Neuron (in vitro differentiated cells): ENCODE data around the gene WNT11.
A peak's percentile ranks its signal among the peaks of the same experiment; 100 is the strongest.

Experiments used
- H2AFZ ChIP-seq: one replicate; pipeline ENCODE4 v1.6.1; 2013; ENCODE audit warnings: low read depth, mild to moderate bottlenecking, inconsistent platforms, low read length, moderate library complexity
- H3K27me3 ChIP-seq: one replicate; pipeline ENCODE4 v1.6.1; 2013; ENCODE audit warnings: low read length; ENCODE audit not compliant: insufficient read depth
- H3K36me3 ChIP-seq: one replicate; pipeline ENCODE4 v1.6.1; 2013; ENCODE audit warnings: low read length; ENCODE audit not compliant: insufficient read depth
- H3K4me1 ChIP-seq: one replicate; pipeline ENCODE4 v1.6.1; 2013; ENCODE audit warnings: low read length; ENCODE audit not compliant: insufficient read depth
- H3K4me3 ChIP-seq: 2 replicates; pipeline ENCODE4 v1.5.1; 2013; ENCODE audit warnings: mild to moderate bottlenecking, low read length, moderate library complexity
- H3K9me3 ChIP-seq: one replicate; pipeline ENCODE4 v1.6.1; 2013; ENCODE audit warnings: low read length

WNT11 gene

GRCh38 chr11:76197941-76198640 lies 8.2 kb downstream of the WNT11 start:
- no peaks in the 10 kb centered on the region for H3K4me1 ChIP-seq

DNA sequence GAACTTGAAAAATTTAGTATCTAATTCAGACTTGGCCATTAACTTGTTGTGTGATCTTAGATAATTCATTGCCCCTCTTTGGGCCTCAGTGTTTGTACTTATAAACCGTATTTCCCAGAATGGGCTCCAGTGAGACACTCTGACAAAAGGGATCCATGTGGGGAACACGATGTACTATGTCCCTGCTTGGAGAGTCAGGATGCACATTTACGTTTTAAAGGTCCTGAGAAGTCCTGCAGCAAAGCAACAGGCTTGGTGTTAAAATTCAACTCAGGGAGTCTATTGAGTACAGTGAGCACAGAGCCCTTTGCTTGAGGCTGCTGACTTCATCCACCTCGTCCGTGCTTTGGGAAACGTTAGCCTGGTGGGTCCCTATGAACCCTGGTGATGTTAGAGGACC lies 9.0 kb downstream of the WNT11 start:
- H3K9me3 ChIP-seq = no peaks in the 10 kb centered on the region
- H3K27me3 ChIP-seq = peaks cover 11% of the 10 kb centered on the region
- no peak overlapping the region for H2AFZ ChIP-seq
- no peaks in the 10 kb centered on the region for H3K4me1 ChIP-seq
- H3K4me3 ChIP-seq = no peak overlapping the region
- H3K36me3 ChIP-seq = no peaks in the 10 kb centered on the region

More at GRCh38 chr11:76197941-76198640, 8.2 kb downstream of the WNT11 start:
- no peaks in the 10 kb centered on the region for H3K9me3 ChIP-seq
- no peak overlapping the region for H2AFZ ChIP-seq
- H3K36me3 ChIP-seq = no peaks in the 10 kb centered on the region
- H3K27me3 ChIP-seq = peaks cover 12% of the 10 kb centered on the region
- H3K4me3 ChIP-seq = no peak overlapping the region

DNA sequence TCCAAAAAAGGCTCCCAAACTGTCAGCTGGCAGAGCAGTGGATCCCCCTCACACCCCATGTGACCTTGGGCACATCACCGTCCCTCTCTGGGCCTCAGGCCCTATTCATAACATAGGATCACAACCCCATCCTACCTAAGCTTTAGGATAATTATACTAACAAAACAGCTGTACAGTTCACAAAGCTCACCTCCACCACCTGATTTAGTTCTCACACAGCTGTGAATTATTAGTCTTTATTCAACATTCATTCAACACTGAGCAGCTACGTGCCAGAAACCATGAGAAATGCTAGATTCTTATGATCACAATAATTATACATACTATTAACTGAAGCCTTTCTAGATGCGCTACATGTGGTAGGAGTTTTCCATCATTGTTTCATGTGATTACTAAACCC lies 9.5 kb downstream of the WNT11 start:
- H3K27me3 ChIP-seq = peaks cover 8% of the 10 kb centered on the region
- H3K4me3 ChIP-seq = no peak overlapping the region
- H3K9me3 ChIP-seq = no peaks in the 10 kb centered on the region
- H3K4me1 ChIP-seq = no peaks in the 10 kb centered on the region
- no peak overlapping the region for H2AFZ ChIP-seq
- H3K36me3 ChIP-seq = no peaks in the 10 kb centered on the region

DNA sequence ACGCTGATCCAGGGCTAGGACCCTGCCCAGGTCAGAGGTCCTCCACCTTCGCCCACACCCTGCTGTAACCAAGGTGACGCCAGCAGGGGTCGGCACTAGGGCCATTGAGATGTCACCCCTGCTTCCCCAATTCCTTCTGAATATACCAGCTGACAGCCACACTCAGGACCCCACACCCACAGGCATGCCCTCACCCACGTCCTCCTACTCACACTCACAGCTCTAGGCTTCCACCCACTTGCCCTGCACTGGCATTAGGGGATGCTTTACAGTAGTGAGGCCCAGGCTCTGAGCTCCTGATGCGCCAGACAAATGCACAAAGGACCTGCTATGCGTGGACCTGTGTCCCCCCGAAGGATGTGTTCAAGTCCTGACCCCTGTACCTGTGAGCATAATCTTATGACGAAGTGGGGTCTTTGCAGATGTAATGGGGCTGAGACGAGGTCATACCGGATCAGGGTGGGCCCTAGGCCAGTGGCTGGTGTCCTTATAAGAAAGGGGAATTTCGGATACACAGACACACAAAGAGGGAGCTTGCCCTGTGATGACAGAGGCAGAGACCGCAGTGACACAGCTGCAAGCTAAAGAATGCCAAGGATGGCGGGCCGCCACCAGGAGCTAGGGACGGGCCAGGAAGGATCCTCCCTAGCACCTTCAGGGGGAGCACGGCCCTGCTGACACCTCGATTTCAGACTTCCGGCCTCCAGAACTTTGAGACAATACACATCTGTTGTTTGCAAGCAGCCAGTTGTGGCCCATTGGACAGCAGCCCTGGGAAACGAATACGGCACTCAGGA lies 11.2 kb downstream of the WNT11 start:
- Histone ChIP-seq H3K9me3 (no peaks in the 10 kb centered on the region), H3K27me3 (peaks cover 13% of the 10 kb centered on the region), H3K36me3 (no peaks in the 10 kb centered on the region), H3K4me3 (no peak overlapping the region), H3K4me1 (no peaks in the 10 kb centered on the region), H2AFZ (no peak overlapping the region)

- H2AFZ ChIP-seq = no peak overlapping the region
- H3K27me3 ChIP-seq = peaks cover 13% of the 10 kb centered on the region
- no peaks in the 10 kb centered on the region for H3K9me3 ChIP-seq
- H3K36me3 ChIP-seq = no peaks in the 10 kb centered on the region
- no peak overlapping the region for H3K4me3 ChIP-seq
- no peaks in the 10 kb centered on the region for H3K4me1 ChIP-seq
Observed at GRCh38 chr11:76193219-76193618, 13.1 kb downstream of the WNT11 start.

DNA sequence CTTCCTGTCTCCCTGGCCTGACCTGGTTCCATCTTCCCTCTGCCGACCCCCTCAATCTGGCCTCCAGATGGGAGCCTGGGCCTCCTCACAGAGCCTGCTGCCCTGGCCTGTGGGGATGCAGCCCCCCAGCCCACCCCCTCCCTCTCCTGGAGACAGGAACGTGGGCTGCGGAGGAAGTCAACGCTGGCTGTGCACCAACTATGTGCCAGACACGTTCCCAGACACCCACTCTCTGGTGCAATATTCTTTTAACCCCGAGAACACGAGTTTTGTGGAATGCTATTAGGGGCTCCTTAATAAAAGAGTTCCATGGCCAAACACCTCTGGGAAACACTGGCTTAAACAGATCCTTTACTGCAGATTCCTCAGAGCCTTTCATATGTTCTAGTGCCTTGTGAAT lies 15.9 kb downstream of the WNT11 start:
- peaks cover 11% of the 10 kb centered on the region for H3K4me1 ChIP-seq
- H3K4me3 ChIP-seq = no peak overlapping the region
- no peak overlapping the region for H2AFZ ChIP-seq
- H3K27me3 ChIP-seq = peaks cover 13% of the 10 kb centered on the region
- H3K36me3 ChIP-seq = no peaks in the 10 kb centered on the region
- H3K9me3 ChIP-seq = no peaks in the 10 kb centered on the region

GRCh38 chr11:76189682-76190081 lies 16.6 kb downstream of the WNT11 start:
- no peak overlapping the region for H2AFZ ChIP-seq
- H3K36me3 ChIP-seq = no peaks in the 10 kb centered on the region
- H3K4me3 ChIP-seq = no peak overlapping the region
- H3K9me3 ChIP-seq = no peaks in the 10 kb centered on the region
- H3K4me1 ChIP-seq = peaks cover 11% of the 10 kb centered on the region
- H3K27me3 ChIP-seq = peaks cover 8% of the 10 kb centered on the region

- Histone ChIP-seq H3K36me3 (no peaks in the 10 kb centered on the region), H3K4me3 (no peak overlapping the region), H3K4me1 (peaks cover 11% of the 10 kb centered on the region), H2AFZ (no peak overlapping the region), H3K9me3 (no peaks in the 10 kb centered on the region), H3K27me3 (peaks cover 12% of the 10 kb centered on the region)
Observed at GRCh38 chr11:76188873-76189272, 17.4 kb downstream of the WNT11 start.

DNA sequence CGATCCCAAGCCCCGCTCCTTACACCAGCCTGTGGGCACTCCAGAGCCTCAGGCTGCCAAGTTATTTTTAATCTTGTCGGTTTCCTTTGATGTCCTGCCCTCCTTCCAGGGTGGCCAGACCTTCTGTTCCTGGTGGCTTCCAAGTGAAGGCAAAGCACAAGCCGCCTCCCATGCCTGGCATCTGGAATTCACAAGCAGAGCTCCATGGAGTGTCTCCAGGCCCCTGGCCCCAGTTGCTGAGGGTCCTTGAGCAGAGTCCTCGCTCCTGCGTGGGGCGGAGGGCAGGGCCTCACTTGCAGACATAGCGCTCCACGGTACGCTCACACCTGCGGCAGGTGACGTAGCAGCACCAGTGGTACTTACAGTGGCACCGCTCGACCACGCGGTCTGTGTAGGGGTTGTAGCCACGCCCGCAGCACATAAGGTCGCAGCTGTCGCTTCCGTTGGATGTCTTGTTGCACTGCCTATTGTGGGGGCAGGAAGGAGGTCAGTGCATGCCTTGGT lies 19.5 kb downstream of the WNT11 start:
- Histone ChIP-seq H3K27me3 (peaks cover 13% of the 10 kb centered on the region), H3K9me3 (no peaks in the 10 kb centered on the region), H3K36me3 (no peaks in the 10 kb centered on the region), H3K4me1 (peaks cover 11% of the 10 kb centered on the region), H2AFZ (no peak overlapping the region), H3K4me3 (no peak overlapping the region)

DNA sequence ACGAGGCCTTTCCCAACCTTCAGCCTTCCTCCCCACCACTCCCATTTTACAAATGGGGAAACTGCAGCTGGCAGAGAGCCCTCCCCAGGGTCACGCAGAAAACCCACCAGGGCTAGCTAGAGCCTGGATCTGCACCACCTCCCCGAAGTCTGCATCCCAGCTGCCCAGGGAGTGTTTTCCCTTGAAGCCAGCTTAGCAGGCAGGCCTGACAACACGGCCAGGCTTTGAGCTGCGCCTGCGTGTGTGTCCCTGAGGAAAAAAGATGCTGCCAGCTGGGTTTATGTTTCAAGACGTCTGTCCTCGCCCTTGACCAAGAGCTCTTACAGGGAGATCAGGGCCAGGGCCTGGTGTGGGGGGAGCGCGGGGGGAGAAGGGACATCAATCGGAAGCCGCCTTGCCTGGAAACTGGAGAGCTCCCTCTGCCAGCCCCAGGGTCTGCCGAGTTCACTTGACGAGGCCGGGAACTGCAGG lies 20.3 kb downstream of the WNT11 start:
- Histone ChIP-seq H3K36me3 (no peaks in the 10 kb centered on the region), H3K9me3 (no peaks in the 10 kb centered on the region), H3K4me3 (peak overlapping the region; percentile 27), H3K27me3 (peaks cover 13% of the 10 kb centered on the region), H2AFZ (no peak overlapping the region), H3K4me1 (peaks cover 11% of the 10 kb centered on the region)

GRCh38 chr11:76185511-76185910 lies 20.8 kb downstream of the WNT11 start:
- H3K4me3 ChIP-seq = no peak overlapping the region
- no peak overlapping the region for H2AFZ ChIP-seq
- H3K4me1 ChIP-seq = peaks cover 11% of the 10 kb centered on the region
- peaks cover 8% of the 10 kb centered on the region for H3K27me3 ChIP-seq
- H3K9me3 ChIP-seq = no peaks in the 10 kb centered on the region
- H3K36me3 ChIP-seq = no peaks in the 10 kb centered on the region

DNA sequence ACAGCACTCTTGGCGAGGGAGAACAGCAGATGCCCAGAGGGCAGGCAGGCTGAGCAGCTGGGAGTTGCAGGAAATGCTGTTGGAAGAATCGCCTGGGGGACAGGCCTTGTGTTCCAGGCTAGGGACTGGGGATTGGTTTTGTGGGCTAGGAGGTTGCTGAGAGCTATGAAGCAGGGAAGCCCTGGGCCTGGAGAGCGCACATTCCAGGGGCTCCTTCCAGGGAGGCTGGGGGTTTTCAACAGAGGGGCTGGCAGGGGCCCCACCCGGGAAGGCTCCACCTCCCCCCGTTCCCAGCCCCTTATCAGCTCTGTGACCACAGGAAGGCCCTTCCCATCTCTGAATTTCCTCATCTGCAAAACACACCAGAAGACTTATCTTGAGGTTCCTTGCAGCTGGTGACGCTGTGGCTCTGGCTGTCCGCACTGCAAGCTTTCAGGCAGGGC lies 21.7 kb downstream of the WNT11 start:
- Histone ChIP-seq H3K4me3 (no peak overlapping the region), H3K36me3 (no peaks in the 10 kb centered on the region), H3K4me1 (peaks cover 11% of the 10 kb centered on the region), H3K9me3 (no peaks in the 10 kb centered on the region), H3K27me3 (peaks cover 13% of the 10 kb centered on the region), H2AFZ (no peak overlapping the region)

GRCh38 chr11:76181371-76181770 lies 24.9 kb downstream of the WNT11 start:
- no peak overlapping the region for H3K4me3 ChIP-seq
- H2AFZ ChIP-seq = no peak overlapping the region
- H3K27me3 ChIP-seq = peaks cover 24% of the 10 kb centered on the region
- peaks cover 4% of the 10 kb centered on the region for H3K4me1 ChIP-seq
- H3K9me3 ChIP-seq = no peaks in the 10 kb centered on the region
- no peaks in the 10 kb centered on the region for H3K36me3 ChIP-seq
